HG03571 (cell line): Measurements from ENCODE around the gene C3AR1.

Experiments used
- ATAC-seq: cut with Tn5 transposase; IDR thresholded peaks from one replicate; pipeline ENCODE4 v1.9.1; 2021; ENCODE audit not compliant: unreplicated experiment

The C3AR1 gene

DNA sequence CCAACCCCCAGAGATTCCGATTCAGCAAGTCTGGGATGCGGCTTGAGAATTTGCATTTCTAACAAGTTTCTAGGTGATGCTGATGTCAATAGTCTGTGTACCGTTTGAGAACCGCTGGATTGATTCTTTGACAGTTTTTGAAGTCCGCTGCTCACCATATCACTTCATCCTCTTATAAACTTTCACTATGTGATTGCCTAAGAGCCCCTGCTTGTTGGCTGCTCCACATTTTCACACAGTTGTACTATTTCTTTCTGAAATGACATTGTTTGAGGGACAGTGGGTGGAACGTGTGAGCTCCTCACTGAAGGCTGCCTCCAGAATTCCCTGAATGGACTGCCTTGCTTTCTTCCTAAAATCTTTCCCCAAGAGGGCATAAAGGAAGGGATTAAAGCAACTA, 7.7 kb downstream of the C3AR1 start:
- ATAC-seq = no peak

GRCh38 chr12:8057839-8058238, 8.3 kb downstream of the C3AR1 start:
- no peak for ATAC-seq

DNA sequence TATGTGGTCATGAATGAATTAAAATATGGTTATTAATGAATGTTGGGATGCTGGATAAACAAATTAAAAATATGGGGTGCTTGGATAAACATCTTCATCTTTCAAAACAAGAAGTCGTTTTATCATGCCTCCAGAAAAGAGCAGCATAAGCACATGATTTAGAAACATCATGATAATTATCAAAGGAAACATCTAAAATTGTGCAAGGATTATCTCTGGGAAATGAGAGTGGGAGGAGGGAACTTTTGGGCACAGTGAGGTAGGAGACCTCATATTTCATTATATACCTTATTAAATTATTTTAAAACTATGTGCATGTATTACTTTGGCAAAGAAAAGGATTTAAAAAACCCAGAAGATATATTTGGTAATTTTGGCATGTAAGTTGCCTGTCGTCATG, 8.9 kb downstream of the C3AR1 start:
- ATAC-seq = no peak

GRCh38 chr12:8054816-8055215, 11.3 kb downstream of the C3AR1 start:
- no peak for ATAC-seq

DNA sequence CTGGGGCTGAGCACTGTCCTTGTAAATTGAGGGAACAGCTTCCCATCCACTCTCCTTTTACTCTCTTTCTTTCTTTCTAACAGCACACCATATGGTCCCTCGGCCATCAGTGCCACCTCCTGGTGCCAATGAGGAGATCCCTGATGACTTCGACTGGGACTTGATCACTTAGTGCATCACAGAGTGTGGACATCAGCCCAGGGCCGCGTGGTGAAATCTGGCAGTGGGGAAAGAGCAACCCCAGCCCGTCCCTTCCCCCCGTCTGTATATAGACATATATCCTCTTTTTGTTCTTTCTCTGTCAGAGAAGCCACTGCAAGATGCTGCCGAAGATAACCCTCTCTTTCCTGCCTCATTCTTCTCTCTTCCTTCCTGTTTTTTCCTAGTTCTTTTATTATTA, 13.5 kb downstream of the C3AR1 start:
- no peak for ATAC-seq

- no peak for ATAC-seq
These were observed 15.4 kb downstream of the C3AR1 start for GRCh38 chr12:8050600-8051250.

GRCh38 chr12:8048906-8049305, 17.3 kb downstream of the C3AR1 start:
- ATAC-seq = no peak

DNA sequence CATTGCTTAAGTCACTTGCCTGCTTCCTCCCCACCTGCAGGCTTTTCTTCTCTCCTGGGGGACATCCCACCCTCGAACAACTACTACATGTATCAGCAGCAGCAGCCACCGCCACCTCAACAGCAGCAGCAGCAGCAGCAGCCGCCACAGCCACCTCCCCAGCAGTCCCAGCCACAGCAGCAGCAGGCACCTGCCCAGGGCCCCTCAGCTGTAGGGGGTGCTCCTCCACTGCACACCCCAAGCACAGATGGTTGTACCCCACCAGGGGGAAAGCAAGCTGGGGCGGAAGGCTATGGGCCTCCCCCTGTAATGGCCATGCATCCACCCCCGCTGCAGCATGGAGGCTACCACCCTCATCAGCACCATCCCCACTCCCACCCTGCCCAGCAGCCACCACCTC, 18.3 kb downstream of the C3AR1 start:
- no peak for ATAC-seq

DNA sequence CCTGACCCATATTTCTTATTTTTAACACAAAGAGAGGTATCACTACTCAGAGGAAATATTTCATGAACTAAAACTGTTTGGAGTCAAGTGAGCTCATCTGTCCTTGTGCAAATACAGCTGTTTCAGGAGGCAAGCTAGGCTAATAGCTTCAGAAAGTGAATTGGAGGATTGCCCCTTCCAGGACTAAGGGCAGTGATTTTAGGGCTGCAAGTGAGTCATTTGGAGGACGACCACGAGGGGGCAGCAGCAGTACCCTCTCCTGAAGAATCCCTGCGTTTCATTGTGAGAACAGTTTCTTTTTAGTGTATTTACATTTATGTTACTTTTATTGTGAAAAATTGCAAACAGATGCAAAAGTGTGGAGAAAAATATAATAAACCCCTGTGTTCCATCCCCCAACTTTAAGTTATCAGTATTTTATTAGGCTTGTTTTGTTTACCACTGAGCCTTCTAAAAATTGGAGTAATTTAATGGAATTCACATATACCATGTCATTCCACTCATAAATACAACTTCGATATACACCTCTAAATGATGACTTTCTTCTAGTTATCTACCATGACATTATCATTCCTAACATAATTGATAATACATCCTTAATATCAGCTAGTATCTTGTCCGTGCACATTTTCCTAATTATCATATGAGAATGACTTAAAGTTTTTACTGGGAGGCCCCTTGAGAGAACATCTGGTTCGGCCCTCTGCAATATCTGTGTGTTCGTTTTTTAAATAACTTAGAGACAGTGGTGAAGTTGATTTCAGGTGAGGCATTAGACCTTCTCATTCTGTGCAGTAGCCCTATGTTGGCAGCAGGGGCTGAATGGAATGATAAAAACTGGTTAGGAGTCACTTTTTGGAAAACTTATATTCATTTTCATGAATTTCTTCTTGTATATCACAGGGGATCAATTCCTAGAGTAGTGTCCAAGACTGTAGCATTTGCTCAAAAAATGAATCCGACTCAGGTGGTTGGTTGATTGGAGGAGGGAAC, 19.9 kb downstream of the C3AR1 start:
- no peak for ATAC-seq

DNA sequence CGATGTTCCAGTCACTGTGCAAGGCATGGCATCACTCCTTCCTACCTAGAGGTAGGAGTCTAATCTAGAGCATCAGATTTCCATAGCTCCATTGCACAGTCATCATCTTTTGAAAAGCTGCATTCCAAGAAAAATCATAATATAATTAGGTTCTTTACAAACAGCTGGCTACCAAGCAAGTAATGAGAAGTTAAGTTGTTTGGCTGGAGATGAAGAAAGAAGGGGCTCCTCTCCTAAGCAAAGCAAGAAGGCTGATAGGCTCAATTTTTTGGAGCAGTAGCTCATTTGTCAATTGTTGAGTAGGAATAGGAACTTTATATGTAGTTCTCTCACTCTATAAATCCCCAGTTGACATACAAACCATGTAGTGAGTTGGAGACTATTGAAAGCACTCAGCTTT, 25.4 kb downstream of the C3AR1 start:
- no peak for ATAC-seq

DNA sequence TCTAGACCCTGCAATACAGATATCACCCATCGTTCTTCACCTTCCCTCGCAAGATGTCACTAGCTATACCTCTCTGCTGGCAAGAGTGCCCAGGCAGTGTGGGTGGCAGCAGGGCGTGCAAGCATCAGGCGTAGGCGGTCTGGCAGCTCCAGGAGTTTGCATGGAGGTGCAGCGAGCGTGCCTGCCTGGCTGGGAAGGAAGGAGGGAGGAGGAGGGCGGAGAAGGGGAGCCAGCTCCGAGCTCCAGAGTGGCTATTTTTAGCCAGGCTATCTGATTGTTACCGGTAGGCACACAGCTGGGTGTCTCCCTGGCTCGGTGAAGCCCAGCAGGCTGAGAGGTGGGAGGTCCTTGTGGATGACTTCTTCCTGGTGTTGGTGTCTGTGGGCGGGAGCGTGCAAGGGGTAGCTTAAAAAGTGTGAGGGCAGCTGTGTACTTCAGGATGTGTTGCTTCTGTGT, 27.5 kb downstream of the C3AR1 start:
- no peak for ATAC-seq

- no peak for ATAC-seq
These were observed 28.2 kb downstream of the C3AR1 start for GRCh38 chr12:8037947-8038346.

DNA sequence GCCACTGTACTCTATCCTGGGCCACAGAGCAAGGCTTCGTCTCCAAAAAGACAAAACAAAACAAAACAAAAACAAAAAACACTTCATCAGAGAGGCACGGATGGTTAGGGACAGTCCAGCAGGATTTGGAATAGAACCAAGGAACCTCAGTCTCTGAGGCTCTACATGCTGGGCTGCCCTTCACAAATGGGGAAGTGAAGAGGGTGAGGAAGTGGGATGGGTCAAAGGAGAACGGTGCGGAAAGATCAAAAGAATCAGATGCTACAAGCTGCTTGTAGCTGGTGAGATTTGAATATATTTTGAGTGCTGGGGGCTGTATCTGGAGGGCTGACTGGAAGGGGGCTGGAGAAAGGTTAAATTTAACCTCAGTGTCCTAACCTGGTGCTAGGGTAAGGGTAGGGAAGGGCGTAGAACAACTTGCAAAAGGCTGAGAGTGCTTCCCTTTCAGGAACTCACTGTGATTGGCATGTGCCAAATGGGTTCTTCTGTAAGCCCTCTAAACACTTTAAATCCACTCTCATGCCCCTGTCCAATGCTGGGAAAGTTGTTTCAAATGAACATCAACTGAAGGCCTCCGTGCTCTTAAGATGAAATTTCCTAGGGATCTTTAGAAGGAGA, 29.0 kb downstream of the C3AR1 start:
- no peak for ATAC-seq

- no peak for ATAC-seq
These were observed 29.8 kb downstream of the C3AR1 start for GRCh38 chr12:8036346-8036745.

GRCh38 chr12:8035440-8036010, 30.6 kb downstream of the C3AR1 start:
- no peak for ATAC-seq

GRCh38 chr12:8034802-8035201, 31.4 kb downstream of the C3AR1 start:
- ATAC-seq = no peak

DNA sequence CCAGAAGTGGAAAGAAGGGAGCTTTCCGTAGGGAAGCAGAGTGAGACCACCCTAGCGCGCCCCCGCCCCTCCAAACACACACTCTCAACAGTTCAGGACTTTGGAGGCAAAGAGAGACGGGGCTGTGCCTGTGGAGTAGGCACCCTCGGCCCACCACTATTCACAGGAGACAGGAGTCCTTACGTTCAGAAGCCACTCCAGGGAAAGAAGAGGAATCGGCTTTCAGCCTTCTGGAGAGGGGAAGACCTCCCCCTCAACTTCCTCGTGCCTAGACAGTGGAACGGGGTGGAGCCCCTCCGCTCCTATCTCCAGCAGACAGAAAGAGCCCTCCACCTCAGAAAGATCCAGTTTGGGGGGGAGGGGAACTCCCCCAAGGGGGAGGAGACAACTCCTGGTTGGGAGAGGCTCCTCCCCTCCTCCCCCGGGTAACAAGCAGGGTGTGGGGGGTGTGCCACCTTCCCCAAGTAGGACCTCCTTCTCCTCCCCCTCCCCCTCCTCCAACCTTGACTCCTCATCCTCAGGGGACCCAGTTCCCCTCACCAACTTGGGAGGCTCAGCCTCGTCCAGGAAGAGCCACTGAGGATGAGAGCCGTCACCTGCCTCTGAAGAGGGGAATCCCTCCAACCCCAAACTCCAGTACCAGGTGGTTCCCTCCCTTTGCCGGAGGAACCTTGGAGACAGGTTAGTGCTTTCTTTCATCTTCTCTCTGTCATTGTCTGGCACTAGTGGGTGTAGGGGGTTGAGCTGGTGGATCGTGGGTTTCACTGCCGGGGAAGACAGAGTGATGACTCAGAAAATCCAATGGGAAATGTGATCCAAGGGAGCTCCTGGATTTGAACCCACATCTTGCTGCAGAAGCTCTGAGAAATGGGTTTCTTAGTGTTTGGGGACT, 32.8 kb downstream of the C3AR1 start:
- peak; percentile 10 for ATAC-seq

GRCh38 chr12:8032242-8033152, 33.7 kb downstream of the C3AR1 start, which contains the start of gene FOXJ2:
Gene FOXJ2 (plus strand): TSS chr12:8032716. CDS start chr12:8039833, 7,117 bp downstream.
- peak; percentile 61 for ATAC-seq

DNA sequence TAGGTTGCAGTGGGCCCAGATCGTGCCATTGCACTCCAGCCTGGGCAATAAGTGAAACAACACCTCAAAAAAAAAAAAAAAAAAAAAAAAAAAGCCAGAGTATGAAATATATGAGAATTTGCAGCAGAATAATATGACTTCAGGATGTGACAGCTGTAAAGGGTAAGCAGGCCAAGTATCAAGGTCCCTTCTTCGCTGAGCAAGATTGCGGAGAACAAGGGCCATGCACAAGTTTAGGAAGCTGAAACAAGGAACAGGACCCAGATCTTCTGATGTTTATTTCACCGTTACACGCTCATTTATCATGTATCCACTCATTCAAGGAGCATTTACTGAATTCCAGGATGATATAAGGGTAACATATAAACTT, 34.3 kb downstream of the C3AR1 start:
- no peak for ATAC-seq
